MG63 (cell line): ENCODE results near the gene TMEM263. TPM values are rescaled to one million over a fixed set of nuclear protein-coding genes. Genes with fewer than 3 reads are reported as not detected.
"Not testable (repeated sequence)": the region's sequence is repeated elsewhere in the genome, so short reads cannot be mapped to it uniquely, and the experiment has no call there.

ENCODE experiments used
- DNase-seq: peaks from one replicate; pipeline ENCODE4 v3.0.0-alpha.2; 2020
- H3K27me3 ChIP-seq: fragments of 250-450 bp; sonication (Bioruptor Pico); 2 replicates; pipeline ENCODE4 v1.5.1; 2020; ENCODE audit warnings: mild to moderate bottlenecking, moderate library complexity
- H3K36me3 ChIP-seq: fragments of 250-450 bp; sonication (Bioruptor Pico); 2 replicates; pipeline ENCODE4 v1.5.1; 2020; ENCODE audit warnings: mild to moderate bottlenecking, moderate library complexity
- H3K4me3 ChIP-seq: fragments of 250-450 bp; sonication (Bioruptor Pico); 2 replicates; pipeline ENCODE4 v1.5.1; 2020; ENCODE audit warnings: mild to moderate bottlenecking, moderate library complexity
- H3K9me3 ChIP-seq: fragments of 250-450 bp; sonication (Bioruptor Pico); 2 replicates; pipeline ENCODE4 v1.5.1; 2020; ENCODE audit warnings: mild to moderate bottlenecking, moderate library complexity
- total RNA-seq: library from RNA; depleted of rRNA; stranded (reverse); fragments of >200 nt; shearing (Covaris generic); gene quantifications from 2 replicates; pipeline ENCODE4 v1.2.3, GENCODE V29; 2014; ENCODE audit warnings: low replicate concordance; rRNA removed

Gene TMEM263
- 32.9 and 49.1 TPM in 2 replicates for total RNA-seq

DNA sequence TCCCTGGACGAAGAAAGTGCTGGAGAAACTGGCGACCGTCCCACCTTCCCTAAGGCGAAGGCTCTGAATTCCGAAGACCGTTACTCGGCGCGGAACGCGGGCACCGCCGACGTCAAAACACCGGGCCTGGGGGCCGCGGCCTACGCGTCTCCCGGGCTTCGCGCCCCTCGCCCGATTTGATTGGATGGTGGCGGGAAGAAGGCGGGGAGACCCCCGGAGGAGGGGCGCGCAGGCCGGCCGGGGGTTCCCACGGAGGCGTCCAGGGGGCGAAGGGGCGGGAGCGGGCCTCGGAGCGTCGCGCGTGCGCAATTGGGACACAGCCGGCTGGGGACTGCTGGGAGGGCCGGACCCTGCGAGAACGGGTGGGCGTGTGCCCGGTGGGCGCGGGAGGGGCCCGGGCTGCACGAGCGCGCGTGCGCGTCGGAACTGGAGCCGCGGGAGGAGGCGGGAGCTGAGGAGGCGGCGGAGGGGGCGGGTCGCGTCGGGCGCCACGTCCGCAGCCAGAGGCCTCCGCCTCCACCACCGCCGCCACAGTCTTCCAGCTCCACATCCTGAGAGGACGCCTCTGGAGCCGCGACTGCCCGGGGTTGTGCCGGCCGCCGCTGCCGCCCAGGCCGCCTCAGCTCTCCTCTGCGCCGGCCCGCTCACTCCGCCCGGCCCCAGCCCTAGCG is at the start of gene TMEM263:
TMEM263 (plus strand) TSS at position 531 of the 671 bp plus-strand sequence. CDS start 11,210 bp downstream, outside the sequence.
- peaks cover 16% of the 10 kb centered on the region for H3K36me3 ChIP-seq
- H3K9me3 ChIP-seq, result no peaks in the 10 kb centered on the region
- H3K27me3 ChIP-seq, result no peaks in the 10 kb centered on the region
- peak; percentile 95 for DNase-seq
- H3K4me3 ChIP-seq, result peak within 1 kb of the TSS; percentile 86

DNA sequence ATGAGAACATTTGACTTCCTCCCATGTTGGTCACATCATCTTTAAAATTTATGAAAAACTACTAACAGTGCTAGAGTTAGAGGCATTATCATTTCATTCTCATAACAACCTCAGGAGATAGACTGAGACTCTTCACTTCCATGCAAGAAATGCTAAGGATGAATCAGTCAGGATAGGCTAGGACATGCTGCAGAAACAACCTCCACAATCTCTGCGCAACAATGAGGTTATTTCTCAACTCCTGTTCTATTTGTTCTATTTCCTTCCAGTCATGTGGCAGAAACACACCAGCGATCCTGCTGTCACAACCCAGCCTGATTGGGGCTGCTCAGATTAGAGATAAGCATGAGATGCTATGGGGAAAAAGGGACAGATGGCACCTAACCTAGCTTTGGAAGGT is 49.0 kb upstream of the TMEM263 start:
- DNase-seq, result no peak
- Histone ChIP-seq H3K9me3 (0 out of 2 replicates have a peak, but pooled peaks cover 2% of the 10 kb centered on the region), H3K4me3 (no peak overlapping the region), H3K27me3 (0 out of 2 replicates have a peak, but pooled peaks cover 4% of the 10 kb centered on the region), H3K36me3 (no peaks in the 10 kb centered on the region)

DNA sequence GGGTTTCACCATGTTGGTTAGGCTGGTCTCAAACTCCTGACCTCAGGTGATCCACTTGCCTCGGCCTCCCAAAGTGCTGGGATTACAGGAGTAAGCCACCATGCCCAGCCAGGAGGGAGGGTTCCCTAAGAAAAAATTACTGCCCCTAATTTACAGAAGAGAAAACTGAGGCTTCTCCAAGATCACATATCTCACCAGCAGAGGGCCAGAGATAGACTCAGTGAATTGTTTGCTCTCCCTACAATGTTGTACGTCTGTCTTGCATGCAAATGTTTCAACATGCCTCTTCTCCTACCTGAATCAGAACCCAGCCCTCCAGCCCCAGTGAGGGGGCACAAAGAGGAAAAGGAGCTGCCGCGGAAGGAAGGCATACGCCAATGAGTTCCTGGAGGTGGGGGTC is 48.3 kb upstream of the TMEM263 start:
- Histone ChIP-seq H3K4me3 (no peak overlapping the region), H3K9me3 (0 out of 2 replicates have a peak, but pooled peaks cover 2% of the 10 kb centered on the region), H3K27me3 (0 out of 2 replicates have a peak, but pooled peaks cover 4% of the 10 kb centered on the region), H3K36me3 (no peaks in the 10 kb centered on the region)
- DNase-seq, result no peak

DNA sequence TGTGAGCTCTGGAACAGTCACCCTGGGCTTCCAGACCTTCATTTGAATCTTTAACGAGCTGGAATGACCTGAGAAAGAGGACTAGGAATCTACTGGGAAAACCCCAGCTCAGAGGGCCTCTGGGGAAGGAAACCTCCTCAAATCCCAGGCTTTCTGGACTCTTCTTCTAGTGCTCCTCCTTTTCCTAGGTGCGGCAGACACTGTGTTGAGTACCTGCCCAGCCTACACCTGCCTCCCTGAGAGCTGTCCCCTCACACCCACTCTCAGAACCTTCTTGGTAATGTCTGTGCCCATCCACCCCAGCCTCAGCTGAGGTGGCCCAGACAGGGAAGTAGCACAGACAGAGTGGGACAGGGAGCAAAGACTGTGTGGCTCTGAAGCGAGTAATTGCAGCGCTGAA is 47.9 kb upstream of the TMEM263 start:
- 0 out of 2 replicates have a peak, but pooled peaks cover 2% of the 10 kb centered on the region for H3K9me3 ChIP-seq
- DNase-seq, result no peak
- no peaks in the 10 kb centered on the region for H3K36me3 ChIP-seq
- H3K27me3 ChIP-seq, result 0 out of 2 replicates have a peak, but pooled peaks cover 4% of the 10 kb centered on the region
- no peak overlapping the region for H3K4me3 ChIP-seq

DNA sequence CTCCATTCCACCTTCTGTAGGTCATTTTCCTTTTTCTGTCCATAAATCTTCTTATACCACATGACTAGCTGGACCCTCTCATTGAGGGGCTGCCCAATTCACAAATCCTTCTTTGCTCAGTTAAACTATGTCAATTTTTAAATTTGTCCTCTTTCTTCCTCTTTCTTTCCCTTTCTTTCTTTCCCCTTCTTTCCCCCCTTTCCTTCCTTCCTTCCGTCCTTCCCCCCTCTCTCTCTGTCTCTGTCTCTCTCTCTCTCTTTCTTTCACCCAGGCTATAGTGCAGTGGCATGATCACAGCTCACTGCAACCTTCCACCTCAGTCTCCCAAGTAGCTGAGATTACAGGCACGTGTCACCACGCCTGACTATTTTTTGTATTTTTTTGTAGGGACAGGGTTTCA is 47.1 kb upstream of the TMEM263 start:
- Histone ChIP-seq H3K4me3 (no peak overlapping the region), H3K9me3 (0 out of 2 replicates have a peak, but pooled peaks cover 2% of the 10 kb centered on the region), H3K27me3 (0 out of 2 replicates have a peak, but pooled peaks cover 4% of the 10 kb centered on the region), H3K36me3 (no peaks in the 10 kb centered on the region)
- DNase-seq, result no peak

DNA sequence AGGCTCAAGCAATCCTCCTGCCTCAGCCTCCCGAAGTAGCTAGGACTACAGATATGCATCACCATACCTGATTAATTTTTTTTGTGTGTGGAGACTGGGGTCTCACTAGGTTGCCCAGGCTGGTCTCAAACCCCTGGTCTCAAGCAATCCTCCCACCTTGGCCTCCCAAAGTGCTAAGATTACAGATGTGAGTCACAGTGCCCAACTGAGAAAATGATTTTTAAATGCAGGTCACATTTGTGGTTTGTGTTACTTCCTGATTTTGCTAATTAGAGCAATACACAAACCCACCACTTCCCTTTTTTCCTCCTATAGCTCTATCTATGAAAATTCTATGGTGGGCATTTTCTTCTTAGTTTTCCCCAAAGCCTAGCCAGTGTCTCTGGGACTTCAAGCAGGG is 45.5 kb upstream of the TMEM263 start:
- Histone ChIP-seq H3K4me3 (no peak overlapping the region), H3K9me3 (0 out of 2 replicates have a peak, but pooled peaks cover 2% of the 10 kb centered on the region), H3K27me3 (no peaks in the 10 kb centered on the region), H3K36me3 (no peaks in the 10 kb centered on the region)
- DNase-seq, result no peak

DNA sequence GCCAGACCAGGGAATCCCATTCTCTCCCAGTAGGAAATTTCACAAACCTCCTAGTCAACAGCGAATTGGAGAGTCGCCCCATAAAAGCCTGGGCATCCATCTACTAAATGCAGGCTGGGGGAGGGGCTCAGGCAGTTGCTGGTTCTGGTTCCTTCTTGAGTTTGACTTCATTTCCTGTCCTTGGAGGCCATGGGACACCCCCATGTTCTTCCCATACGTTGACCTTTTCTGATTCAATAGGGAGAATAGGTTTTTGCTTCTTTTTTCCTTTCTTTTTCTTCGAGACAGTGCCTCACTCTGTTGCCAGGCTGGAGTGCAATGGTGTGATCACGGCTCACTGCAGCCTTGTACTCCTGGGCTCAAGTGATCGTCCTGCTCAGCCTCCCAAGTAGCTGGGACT is 44.1 kb upstream of the TMEM263 start:
- 0 out of 2 replicates have a peak, but pooled peaks cover 2% of the 10 kb centered on the region for H3K9me3 ChIP-seq
- no peak for DNase-seq
- H3K36me3 ChIP-seq, result no peaks in the 10 kb centered on the region

DNA sequence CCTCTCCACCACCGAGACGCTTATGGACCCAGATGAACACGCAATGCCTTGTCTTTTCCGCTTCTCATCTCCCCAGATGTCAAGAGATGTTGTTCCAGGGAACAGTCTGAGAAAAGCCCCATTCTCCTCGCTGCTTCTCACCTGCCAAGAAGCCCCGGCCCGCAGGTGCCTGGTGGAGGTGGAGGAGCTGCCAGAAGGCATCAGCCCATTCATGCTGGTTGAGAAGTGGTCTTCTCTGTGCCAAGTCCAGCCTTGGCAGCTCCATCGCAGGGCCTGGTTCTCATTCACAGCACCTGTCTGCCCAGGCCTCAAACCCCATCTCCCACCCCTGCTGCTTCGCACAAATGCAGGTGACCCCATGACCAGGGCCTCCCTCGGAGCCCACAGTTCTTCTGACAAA is 42.3 kb upstream of the TMEM263 start:
- Histone ChIP-seq H3K4me3 (no peak overlapping the region), H3K27me3 (no peaks in the 10 kb centered on the region), H3K36me3 (no peaks in the 10 kb centered on the region), H3K9me3 (no peaks in the 10 kb centered on the region)
- no peak for DNase-seq

More for the DNA sequence above, 44.1 kb upstream of the TMEM263 start:
- Histone ChIP-seq H3K27me3 (no peaks in the 10 kb centered on the region), H3K4me3 (no peak overlapping the region)

DNA sequence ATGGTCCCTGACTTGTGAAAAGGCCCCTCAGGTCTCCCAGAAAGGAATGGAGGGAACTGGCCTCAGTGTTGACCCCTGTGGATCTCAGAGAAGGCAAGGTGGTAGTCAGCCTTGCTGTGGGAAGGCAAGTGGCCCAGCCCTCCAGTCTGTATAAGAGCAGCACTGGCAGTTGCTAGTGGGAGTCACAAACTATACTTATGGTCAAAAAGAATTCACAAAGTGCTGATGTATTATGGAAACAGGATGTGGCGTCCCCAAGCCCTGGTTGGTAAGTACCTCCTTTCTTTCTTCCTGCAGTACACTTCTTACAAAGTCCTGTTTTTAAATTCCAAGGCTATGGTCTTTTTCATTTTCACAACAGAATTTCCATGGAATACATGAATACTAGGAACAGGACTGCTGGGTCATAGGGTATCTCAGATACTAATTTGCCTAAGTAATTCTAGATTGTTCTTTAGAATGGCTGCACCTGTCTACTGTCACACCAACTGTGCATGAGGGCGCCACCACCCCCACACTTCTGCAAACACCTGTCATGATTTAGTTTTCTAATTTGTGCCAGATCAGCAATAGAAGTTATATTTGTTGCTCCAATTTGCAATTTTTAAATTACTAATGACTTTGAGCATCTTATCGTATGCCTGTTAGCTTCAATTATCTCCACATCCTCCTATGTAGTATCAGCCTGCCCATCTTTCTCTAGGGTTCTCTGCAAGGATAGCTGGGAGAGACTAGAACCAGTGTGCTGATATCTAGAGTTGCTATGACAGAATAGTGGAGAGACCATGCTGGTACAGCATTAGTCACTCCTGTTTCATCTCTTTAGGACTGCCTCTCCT is 40.7 kb upstream of the TMEM263 start:
- H3K36me3 ChIP-seq, result no peaks in the 10 kb centered on the region
- H3K27me3 ChIP-seq, result no peaks in the 10 kb centered on the region
- DNase-seq, result no peak
- no peaks in the 10 kb centered on the region for H3K9me3 ChIP-seq
- H3K4me3 ChIP-seq, result no peak overlapping the region

DNA sequence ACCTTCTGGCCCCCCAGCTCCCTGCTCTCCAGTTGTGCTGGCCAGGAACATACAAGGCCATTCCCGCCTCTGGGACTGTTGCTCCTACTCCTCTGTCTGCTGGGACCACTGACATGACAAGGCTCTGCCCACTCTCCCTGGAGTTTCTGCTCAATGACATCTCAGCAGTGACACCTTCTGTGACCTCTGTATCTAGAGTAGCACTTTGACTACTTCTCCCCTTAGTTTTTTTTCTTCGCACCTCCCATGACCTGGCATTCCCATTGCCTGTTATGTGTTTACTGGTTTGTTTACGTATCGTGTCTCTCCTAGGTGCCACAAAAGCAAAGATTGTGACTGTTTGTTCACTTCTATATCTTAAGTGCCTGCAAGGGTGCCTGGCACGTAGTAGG is 40.1 kb upstream of the TMEM263 start:
- no peak for DNase-seq
- no peaks in the 10 kb centered on the region for H3K36me3 ChIP-seq
- H3K9me3 ChIP-seq, result no peaks in the 10 kb centered on the region
- H3K27me3 ChIP-seq, result peaks cover 2% of the 10 kb centered on the region; the same call in 1 of the 2 replicates
- no peak overlapping the region for H3K4me3 ChIP-seq

DNA sequence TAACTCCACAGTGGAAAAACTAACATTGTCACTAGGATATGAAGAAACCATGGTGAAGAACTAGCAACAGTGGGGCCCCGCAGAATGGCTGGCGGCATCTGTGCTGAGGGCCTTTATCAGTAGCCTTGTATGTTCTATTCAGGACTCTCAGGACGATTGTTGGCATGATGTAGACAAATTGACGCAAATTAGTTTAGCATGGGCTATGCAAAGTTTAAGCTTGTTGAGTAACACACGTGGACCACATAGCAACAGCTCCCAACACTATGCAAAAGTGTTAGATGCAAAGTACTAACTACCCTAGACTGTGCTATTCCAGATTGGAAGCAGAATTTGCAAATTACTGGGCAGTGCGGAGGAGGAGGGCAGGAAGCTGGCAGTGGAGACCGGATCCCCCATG is 38.2 kb upstream of the TMEM263 start:
- Histone ChIP-seq H3K36me3 (no peaks in the 10 kb centered on the region), H3K9me3 (no peaks in the 10 kb centered on the region), H3K27me3 (peaks cover 5% of the 10 kb centered on the region; the same call in 1 of the 2 replicates), H3K4me3 (no peak overlapping the region)
- DNase-seq, result no peak

DNA sequence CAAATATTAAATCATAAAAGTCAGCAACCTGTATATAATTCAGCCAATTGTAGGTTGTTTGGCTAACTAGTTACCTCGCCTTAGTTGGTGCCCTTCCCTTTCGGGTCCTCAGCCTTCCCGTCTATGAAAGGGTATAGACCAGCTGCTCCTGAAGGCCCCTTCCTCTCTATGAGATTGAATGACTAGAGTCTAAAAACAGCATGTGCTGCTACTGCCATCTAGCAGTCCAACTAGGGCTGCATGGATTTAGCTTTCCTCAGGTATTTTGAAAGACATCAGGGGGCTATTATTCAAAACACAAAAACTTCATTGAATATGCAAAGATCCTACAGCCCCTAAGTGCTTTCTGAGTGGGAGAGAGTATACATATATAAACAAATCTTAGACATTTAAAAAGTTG is 37.0 kb upstream of the TMEM263 start:
- Histone ChIP-seq H3K4me3 (no peak overlapping the region), H3K27me3 (peaks cover 10% of the 10 kb centered on the region; the same call in 1 of the 2 replicates), H3K36me3 (no peaks in the 10 kb centered on the region), H3K9me3 (no peaks in the 10 kb centered on the region)
- no peak for DNase-seq

DNA sequence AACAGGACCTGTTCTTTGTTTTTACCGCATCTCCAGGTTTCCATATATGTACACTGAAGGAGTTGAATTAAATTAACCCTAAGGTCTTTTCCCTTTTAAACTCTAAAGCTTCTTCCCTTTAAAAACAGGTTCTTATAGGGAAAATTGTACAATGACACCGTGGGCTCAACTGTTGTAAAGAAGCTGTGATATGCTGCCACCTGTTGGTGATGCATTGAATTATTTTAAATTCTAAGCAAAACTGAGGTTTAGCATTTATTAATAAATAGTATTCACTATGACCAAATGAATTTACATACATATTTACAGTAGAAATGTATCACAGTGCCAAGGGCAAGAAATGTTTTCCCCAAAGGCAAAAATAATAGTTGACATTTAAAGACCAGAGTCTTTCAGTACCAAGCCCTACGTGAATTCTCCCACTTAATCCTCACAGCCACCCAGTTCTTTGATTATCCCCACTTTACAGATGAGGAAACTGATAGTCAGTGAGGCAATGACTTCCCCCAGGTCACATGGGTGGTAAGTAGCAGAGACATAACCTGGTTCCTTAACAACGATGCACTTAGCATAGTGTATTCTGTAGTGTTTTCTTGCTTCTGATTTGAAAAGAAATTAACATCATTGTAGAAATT is 35.7 kb upstream of the TMEM263 start:
- H3K27me3 ChIP-seq, result peaks cover 10% of the 10 kb centered on the region; the same call in 1 of the 2 replicates
- no peak for DNase-seq
- H3K9me3 ChIP-seq, result no peaks in the 10 kb centered on the region
- no peaks in the 10 kb centered on the region for H3K36me3 ChIP-seq
- H3K4me3 ChIP-seq, result no peak overlapping the region

DNA sequence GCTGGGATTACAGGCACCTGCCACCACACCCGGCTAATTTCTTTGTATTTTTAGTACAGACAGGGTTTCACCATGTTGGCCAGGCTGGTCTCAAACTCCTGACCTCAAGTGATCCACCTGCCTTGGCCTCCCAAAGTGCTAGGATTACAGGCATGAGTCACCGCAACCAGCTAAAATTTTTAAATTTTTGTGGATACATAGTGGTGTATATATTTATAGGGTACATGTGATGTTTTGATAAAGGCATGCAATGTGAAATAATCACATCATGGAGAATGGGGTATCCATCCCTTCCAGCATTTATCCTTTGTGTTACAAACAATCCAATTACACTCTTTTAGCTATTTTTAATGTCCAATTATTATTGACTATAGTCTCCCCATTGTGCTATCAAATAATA is 33.7 kb upstream of the TMEM263 start:
- not testable (repeated sequence) for H3K4me3 ChIP-seq, H3K36me3 ChIP-seq, DNase-seq, H3K27me3 ChIP-seq, H3K9me3 ChIP-seq

DNA sequence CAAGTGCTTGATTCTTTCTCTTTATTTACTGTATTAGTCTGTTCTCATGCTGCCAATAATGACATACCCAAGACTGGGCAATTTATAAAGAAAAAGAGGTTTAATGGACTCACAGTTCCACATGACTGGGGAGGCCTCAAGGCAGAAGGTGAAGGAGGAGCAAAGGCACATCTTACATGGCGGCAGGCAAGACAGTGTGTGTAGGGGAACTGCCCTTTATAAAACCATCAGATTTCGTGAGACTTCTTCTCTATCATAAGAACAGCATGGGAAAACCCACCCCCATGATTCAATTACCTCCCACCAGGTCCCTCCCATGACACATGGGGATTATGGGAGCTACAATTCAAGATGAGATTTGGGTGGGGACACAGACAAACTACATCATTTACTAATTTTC is 32.1 kb upstream of the TMEM263 start:
- DNase-seq, H3K9me3 ChIP-seq: not testable (repeated sequence)

DNA sequence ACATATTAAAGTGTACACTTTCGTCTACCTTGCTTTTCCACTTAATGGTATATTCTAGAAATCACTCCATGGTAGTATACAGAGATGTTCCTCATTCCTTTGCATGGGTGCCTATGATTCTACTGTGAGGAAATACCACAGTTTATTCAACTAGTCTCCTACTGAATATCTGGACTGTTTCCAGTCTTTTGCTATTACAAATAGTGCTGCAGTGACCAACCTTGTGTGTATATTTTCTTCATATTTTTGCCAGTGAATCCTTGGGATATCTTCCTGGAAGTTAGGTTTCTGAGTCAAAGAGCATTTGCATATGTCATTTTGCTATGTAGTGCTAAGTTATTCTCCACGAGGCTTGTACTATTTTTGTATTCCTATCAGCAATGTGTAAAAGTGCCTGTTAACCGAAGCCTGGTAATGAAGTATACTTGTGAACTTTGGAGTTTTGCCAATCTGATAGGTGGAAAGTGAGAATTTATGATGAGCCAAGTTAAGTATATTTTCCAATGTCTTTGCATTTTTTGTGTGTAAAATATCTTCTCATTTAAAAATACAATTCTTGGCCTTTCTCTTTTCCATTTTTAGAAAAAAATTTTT is 31.3 kb upstream of the TMEM263 start:
- Histone ChIP-seq H3K4me3 (no peak overlapping the region), H3K27me3 (peaks cover 10% of the 10 kb centered on the region; the same call in 1 of the 2 replicates), H3K36me3 (no peaks in the 10 kb centered on the region), H3K9me3 (no peaks in the 10 kb centered on the region)
- DNase-seq, result no peak

More for the DNA sequence above, 32.1 kb upstream of the TMEM263 start:
- not testable (repeated sequence) for H3K27me3 ChIP-seq, H3K36me3 ChIP-seq, H3K4me3 ChIP-seq
